ENCODE data around the gene NUP98. TPM values are rescaled to one million over a fixed set of nuclear protein-coding genes. Genes with fewer than 3 reads are reported as not detected.

Gene NUP98
- total and polyA plus RNA-seq, 4 donors, result 10.9 to 75.0 (median 43.9) TPM

DNA sequence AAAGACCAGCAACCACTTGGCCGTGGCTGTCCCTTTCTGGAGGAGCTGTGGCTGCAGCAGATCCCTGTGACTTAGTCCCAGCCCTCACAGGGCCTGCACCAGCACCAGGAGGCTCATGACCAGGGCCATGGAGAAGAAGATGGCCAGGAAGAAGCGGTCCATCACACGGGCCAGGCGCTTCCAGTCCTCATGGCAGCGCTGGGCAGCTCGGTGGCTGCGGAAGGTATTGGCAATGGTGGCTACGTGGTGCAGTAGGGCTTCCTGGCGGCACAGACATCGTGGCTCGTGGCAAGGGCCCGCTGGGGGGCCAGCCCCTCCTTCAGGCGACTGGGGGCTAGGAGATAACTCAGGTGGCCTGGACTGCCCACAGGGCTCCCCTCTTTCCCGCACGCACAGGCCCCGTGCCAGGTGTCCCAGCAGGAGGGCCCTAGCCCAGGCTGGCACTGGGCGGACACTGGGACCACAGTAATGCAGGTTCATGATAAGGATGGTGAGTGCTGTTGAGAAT, 131.3 kb downstream of the NUP98 start (continued):
- TF ChIP-seq, protein P1, sequence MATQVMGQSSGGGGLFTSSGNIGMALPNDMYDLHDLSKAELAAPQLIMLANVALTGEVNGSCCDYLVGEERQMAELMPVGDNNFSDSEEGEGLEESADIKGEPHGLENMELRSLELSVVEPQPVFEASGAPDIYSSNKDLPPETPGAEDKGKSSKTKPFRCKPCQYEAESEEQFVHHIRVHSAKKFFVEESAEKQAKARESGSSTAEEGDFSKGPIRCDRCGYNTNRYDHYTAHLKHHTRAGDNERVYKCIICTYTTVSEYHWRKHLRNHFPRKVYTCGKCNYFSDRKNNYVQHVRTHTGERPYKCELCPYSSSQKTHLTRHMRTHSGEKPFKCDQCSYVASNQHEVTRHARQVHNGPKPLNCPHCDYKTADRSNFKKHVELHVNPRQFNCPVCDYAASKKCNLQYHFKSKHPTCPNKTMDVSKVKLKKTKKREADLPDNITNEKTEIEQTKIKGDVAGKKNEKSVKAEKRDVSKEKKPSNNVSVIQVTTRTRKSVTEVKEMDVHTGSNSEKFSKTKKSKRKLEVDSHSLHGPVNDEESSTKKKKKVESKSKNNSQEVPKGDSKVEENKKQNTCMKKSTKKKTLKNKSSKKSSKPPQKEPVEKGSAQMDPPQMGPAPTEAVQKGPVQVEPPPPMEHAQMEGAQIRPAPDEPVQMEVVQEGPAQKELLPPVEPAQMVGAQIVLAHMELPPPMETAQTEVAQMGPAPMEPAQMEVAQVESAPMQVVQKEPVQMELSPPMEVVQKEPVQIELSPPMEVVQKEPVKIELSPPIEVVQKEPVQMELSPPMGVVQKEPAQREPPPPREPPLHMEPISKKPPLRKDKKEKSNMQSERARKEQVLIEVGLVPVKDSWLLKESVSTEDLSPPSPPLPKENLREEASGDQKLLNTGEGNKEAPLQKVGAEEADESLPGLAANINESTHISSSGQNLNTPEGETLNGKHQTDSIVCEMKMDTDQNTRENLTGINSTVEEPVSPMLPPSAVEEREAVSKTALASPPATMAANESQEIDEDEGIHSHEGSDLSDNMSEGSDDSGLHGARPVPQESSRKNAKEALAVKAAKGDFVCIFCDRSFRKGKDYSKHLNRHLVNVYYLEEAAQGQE (IDR thresholded peaks at IDR 0.05), result no peak
- TF ChIP-seq FOXA2 (IDR thresholded peaks at IDR 0.05) (no peak), NR2F2 (IDR thresholded peaks at IDR 0.05) (no peak), GABPA (IDR thresholded peaks at IDR 0.05 in 1 of 2, conservative IDR thresholded peaks at IDR 0.05 in 1 of 2) (no peak)
- TF ChIP-seq, protein P2, sequence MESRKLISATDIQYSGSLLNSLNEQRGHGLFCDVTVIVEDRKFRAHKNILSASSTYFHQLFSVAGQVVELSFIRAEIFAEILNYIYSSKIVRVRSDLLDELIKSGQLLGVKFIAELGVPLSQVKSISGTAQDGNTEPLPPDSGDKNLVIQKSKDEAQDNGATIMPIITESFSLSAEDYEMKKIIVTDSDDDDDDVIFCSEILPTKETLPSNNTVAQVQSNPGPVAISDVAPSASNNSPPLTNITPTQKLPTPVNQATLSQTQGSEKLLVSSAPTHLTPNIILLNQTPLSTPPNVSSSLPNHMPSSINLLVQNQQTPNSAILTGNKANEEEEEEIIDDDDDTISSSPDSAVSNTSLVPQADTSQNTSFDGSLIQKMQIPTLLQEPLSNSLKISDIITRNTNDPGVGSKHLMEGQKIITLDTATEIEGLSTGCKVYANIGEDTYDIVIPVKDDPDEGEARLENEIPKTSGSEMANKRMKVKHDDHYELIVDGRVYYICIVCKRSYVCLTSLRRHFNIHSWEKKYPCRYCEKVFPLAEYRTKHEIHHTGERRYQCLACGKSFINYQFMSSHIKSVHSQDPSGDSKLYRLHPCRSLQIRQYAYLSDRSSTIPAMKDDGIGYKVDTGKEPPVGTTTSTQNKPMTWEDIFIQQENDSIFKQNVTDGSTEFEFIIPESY (IDR thresholded peaks at IDR 0.05), result no peak

DNA sequence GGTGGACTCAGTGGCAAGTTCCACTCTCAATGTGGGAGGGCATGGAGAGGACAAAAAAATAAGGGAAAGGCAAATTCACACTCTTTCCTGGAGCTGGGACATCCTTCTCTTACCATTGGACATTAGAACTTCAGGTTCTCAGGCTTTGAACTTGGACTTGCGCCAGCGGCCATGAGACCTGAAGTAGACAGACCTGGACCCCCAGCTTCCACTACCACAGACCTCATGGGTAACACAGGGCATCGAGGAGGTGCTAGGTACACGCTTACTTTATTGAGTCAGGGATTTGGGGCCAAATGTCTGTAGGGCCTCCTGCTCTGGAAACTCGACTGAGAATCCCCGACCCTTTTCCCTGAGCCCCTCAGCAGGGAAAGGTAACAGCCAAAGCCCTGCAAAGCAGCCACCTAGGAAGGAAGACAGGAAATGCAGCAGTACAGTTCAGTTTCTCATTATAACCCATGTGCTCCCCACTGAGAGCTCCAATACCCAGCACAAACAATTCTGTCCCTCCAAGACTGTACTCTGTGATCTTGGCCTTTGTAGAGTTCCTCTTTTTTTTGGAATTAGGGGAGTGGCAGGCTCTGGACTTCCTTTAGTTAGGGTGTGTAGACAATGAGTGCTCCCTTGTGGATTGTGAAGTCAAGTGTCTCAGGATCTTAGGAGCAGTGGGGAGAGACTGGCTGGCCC, 131.9 kb downstream of the NUP98 start:
- WGBS, result 84% methylated on average over 6 of the region's 6 CpGs
- H3K9me3 ChIP-seq (ENCODE audit: control insufficient read depth in 4 of 4, low read length in 3 of 4), result no peaks in the 10 kb centered on the region
- no peak for DNase-seq (ENCODE audit: low spot score)
- no peaks in the 10 kb centered on the region for H3K27me3 ChIP-seq (ENCODE audit: control insufficient read depth in 4 of 4, insufficient read depth in 4 of 4, low read length in 3 of 4)
- no peak overlapping the region for H3K9ac ChIP-seq (ENCODE audit: low read depth in 1 of 2, low read length in 2 of 2)
- no peak for TF ChIP-seq NR2F2 (IDR thresholded peaks at IDR 0.05)
- TF ChIP-seq, protein P3, sequence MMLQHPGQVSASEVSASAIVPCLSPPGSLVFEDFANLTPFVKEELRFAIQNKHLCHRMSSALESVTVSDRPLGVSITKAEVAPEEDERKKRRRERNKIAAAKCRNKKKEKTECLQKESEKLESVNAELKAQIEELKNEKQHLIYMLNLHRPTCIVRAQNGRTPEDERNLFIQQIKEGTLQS (IDR thresholded peaks at IDR 0.05), result no peak
- TF ChIP-seq, protein P2 (IDR thresholded peaks at IDR 0.05), result no peak
- no peaks in the 10 kb centered on the region for H3K4me1 ChIP-seq (ENCODE audit: control insufficient read depth in 4 of 4, insufficient read depth in 4 of 4, low read length in 3 of 4)
- H3K27ac ChIP-seq (ENCODE audit: low read depth in 1 of 2, low read length in 2 of 2), result no peak overlapping the region
- H3K4me3 ChIP-seq (ENCODE audit: low read depth in 1 of 3, low read length in 3 of 3), result no peak overlapping the region
- peaks cover 5 to 43% (median 16%) of the 10 kb centered on the region in 4 donors for H3K36me3 ChIP-seq (ENCODE audit: control insufficient read depth in 4 of 4, insufficient read depth in 3 of 4, low read depth in 1 of 4, low read length in 3 of 4)

DNA sequence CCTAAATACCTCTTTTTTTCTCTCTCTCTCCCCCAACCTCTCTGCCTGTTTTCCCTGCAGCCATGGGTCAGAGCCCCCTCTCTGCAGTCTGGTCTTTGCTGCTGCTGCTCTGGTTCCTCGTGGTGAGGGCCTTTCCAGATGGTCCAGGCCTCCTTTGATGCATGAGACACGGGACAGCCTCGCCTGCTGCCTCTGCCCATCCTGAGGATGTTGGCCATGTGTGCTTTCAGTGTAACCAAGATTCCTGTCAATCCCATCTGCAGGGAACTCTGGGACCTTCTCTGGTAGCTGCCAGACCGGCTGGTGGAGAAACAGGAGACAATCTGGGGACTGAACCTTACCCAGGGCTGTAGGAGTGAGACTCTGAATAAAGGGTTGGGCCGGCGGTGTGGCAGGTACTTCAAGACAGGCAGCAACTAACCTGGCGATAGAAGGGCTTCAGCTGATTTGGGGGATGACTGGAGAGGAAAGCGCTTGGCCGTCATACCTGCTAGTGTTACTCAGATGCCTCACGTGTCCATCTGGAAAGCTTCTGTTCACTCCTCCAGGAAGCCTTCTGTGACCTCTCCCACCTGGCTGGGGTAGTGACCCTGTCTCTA, 133.2 kb downstream of the NUP98 start:
- Histone ChIP-seq H3K4me3 (ENCODE audit: low read depth in 1 of 3, low read length in 3 of 3) (no peak overlapping the region), H3K27ac (ENCODE audit: low read depth in 1 of 2, low read length in 2 of 2) (no peak overlapping the region), H3K27me3 (ENCODE audit: control insufficient read depth in 4 of 4, insufficient read depth in 4 of 4, low read length in 3 of 4) (no peaks in the 10 kb centered on the region), H3K9me3 (ENCODE audit: control insufficient read depth in 4 of 4, low read length in 3 of 4) (no peaks in the 10 kb centered on the region), H3K4me1 (ENCODE audit: control insufficient read depth in 4 of 4, insufficient read depth in 4 of 4, low read length in 3 of 4) (no peaks in the 10 kb centered on the region), H3K9ac (ENCODE audit: low read depth in 1 of 2, low read length in 2 of 2) (no peak overlapping the region), H3K36me3 (ENCODE audit: control insufficient read depth in 4 of 4, insufficient read depth in 3 of 4, low read depth in 1 of 4, low read length in 3 of 4) (peaks cover 0 to 35% (median 12%) of the 10 kb centered on the region in 4 donors)
- TF ChIP-seq FOXA1 (IDR thresholded peaks at IDR 0.05), result no peak
- TF ChIP-seq, protein P3 (IDR thresholded peaks at IDR 0.05), result no peak
- TF ChIP-seq TAF1 (conservative IDR thresholded peaks at IDR 0.05), result no peak
- TF ChIP-seq, protein P1 (IDR thresholded peaks at IDR 0.05), result no peak
- no peak for TF ChIP-seq RXRA (IDR thresholded peaks at IDR 0.05)
- TF ChIP-seq EGR1 (IDR thresholded peaks at IDR 0.05; ENCODE audit: low read depth in 2 of 2), result no peak
- TF ChIP-seq HNF4G (IDR thresholded peaks at IDR 0.05), result no peak
- TF ChIP-seq HNF4A (conservative IDR thresholded peaks at IDR 0.05), result no peak
- TF ChIP-seq RAD21 (IDR thresholded peaks at IDR 0.05), result no peak
- TF ChIP-seq, protein P2 (IDR thresholded peaks at IDR 0.05), result no peak
- 91% methylated on average over 10 of the region's 10 CpGs for WGBS
- DNase-seq (ENCODE audit: low spot score), result no peak
